ENCODE data around the gene GALNT3.
A peak's percentile ranks its signal among the peaks of the same experiment; 100 is the strongest.

GALNT3 gene

GRCh38 chr2:165793779-165794535, at the start of gene GALNT3:
GALNT3 (minus strand) TSS chr2:165794247; CDS start chr2:165770700, 23,547 bp downstream.
- DNase-seq = peak; percentile 12

DNA sequence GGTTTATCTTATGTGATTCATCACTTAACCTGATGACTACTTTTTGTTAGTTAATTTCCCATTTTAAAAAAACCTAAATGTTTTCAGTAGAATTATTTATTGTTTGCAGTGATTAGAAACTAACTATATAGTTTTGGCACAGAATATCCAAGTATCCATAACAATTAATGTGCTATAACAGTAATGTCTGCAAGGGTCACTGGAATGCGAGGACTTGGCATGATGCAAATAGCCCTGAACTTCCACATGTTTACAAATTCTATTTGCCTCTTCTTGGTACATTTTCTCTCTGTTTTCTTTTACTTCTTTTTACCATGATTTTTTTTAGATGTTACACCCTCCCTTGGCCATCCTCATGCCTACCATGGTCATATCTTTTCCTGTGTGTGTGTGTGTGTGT, 49.3 kb upstream of the GALNT3 start:
- DNase-seq = no peak

DNA sequence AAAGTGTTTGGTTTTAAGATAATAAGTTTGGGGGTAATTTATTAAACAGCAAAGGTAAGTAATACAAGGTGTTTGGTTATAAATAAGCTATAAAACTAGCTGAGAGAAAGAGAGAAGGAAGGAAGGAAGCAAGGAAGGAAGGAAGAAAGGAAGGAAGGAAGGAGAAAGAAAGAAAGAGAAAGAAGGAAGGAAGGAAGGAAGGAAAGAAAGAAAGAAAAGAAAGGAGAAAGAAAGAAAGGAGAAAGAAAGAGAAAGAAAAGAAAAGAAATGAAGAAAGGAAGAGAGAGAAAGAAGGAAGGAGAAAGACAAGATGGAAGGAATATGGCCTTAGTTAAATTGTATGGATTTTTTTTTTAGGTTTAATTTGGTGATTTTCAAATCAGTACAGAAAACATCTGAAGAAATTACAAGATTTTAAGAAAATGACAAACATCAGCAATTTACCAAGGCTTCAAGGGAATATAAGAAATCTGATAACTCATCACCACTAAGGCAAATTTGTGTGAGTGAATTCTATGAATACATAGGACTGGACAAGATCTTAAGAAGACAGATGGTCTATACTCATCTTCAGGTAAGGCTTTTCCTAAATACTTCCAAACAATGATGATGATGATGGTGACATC, 46.4 kb upstream of the GALNT3 start:
- DNase-seq = no peak

- DNase-seq = no peak
Measured at GRCh38 chr2:165839610-165840009, 45.6 kb upstream of the GALNT3 start.

DNA sequence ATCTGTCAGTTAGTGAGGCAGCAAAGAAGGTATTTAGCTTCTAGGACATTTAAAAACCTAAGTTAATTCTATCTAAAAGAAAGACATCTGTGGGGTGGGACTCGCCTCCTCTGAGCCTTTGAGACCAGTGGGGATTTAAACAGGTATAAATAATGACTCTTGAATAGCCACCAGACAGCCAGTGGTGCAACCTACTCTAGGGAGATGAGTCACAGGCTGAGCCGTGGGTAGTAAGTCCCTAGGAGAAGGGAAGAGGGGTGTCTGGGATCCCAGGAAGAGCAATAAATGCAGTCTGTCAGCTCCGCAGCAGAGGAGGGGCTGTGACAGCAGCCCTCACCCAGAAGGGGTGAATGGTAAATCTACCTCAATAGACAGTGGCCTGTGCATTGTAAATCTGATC, 43.1 kb upstream of the GALNT3 start:
- DNase-seq = no peak

- DNase-seq = no peak
Measured at GRCh38 chr2:165835363-165835762, 41.3 kb upstream of the GALNT3 start.

GRCh38 chr2:165833156-165833555, 39.1 kb upstream of the GALNT3 start:
- no peak for DNase-seq

- no peak for DNase-seq
Measured at GRCh38 chr2:165827921-165828276, 33.9 kb upstream of the GALNT3 start.

DNA sequence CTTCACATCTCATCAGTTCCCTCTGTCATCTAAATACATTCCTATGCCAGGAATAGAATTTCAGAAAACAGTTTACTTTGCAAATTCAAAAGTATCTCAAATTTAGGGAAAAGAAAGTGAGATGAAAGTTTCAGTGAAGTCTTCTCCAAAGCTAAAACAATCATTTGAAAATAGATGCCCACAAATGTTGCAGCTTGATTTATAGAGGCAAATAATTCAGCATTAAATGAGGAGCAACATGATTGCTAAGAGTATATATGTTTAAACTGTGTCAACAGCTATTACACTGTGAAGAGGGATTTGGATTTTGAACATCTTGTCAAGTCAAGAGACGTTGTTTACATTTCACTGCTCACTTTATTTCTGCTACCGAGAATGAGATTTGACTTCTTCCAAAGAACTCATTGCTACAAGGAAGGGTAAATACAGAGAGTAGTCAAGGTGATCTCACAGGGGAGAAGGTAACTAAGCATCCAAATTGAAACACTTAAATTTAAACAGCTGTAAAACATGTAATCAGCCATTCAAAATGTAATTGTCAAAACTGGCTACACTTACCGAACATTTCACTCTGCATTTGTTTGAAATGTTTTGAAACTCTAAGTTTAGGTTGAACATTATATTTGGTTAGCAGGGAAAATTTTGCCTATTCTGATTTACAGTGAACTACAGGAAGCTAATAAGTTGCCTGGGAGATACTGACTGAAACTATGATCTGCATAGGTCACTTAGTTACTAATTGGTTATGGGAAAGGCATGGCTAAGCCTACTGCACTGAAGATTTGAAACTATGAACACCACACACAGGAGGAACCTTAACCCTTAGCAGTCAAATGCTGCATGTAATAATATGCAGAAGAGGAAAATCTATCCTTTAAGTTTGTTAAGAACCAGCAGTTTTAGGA, 33.2 kb upstream of the GALNT3 start:
- DNase-seq = no peak

GRCh38 chr2:165825041-165825440, 31.0 kb upstream of the GALNT3 start:
- DNase-seq = no peak

DNA sequence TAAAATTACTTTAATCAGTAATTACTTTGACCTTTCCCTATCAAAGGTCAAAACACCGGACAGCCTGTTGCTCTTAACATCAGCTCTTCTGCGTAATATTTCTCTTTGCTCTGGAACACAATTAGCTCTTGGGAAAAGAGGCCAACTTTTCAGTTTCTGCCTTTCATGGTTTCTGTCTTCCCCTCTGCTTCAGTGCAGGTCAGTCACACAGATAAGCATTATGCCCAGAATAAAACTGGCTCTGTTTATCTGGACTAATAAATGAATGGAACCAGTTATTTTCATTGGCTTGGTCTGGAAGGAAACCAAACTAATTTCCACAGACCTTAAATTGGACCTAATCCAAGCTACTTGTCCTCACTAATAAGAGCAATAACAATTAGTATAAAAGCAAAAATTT, 26.2 kb upstream of the GALNT3 start:
- no peak for DNase-seq

- DNase-seq = no peak
Measured at GRCh38 chr2:165818920-165819319, 24.9 kb upstream of the GALNT3 start.

DNA sequence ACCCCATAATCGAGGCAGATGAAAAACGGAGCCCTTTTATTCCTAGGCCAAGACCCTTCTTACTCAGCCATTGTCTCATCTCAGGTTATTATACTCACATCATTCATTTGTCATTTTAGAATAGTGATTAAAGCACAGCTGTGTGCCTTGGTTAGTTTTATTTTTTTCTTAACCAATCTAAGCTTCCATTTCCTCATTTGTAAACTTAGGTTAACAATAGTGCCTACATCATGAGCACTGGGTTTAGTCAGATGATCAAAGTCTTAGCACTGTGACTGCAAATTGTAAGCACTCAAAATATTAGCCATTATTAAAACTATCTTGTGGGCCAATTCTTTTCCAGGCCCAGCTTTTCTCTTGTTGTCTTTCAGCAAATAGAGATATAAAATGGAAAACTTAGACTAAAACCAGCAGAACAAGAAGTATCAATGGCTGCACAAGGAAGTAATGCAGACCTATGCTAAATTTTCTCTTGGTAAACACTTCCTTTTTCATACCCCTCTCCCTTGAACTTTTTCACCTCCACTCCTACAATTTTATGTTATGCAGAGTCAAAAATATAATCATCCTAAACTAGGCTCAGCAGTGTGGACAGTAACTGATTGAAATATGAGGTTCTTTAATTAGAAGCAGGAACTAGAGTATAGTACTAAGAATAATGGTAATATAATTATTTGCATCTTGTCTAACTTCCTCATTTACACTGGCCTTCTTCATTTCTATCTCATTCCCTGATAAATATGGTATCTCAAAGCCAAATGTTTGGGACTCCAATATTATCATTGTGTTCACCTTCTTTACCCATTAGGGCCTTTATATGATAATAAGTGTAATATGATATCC, 21.5 kb upstream of the GALNT3 start:
- DNase-seq = no peak

GRCh38 chr2:165814473-165814872, 20.4 kb upstream of the GALNT3 start:
- DNase-seq = no peak

DNA sequence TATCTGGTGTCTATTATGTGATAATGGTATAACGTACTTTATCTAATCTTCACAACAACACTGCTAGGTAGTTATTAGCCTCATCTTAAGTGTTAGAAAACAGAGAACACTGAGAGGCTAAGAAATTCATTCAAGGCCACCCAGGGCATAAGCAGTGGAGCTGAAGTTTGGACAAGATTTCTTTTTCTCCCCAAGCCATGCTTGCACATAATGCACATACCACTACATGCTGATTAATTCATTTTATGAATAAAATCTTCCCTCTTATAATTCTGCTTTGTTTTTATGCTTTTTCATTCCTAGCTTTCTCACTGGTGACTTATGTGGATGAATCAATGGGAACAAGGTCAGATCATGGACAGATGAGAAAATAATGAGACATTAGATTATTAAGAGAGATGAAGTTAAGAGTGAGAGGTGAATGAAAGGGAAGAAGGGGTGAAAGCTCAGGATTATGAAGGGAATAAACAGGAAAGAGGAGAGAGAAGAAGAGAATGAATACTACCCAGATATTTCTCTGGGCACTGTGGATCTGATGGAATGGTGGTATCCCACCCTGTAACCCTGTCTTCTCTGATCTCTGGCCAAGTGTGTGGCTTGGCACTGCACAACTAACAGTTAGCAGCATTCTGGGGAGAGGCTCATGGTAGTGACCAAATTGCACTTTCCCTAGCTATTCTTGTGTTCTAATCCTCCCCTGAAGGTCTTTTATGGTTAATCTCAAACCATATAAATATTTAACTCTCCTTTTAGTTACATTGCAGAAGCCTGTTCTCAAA, 17.7 kb upstream of the GALNT3 start:
- no peak for DNase-seq

DNA sequence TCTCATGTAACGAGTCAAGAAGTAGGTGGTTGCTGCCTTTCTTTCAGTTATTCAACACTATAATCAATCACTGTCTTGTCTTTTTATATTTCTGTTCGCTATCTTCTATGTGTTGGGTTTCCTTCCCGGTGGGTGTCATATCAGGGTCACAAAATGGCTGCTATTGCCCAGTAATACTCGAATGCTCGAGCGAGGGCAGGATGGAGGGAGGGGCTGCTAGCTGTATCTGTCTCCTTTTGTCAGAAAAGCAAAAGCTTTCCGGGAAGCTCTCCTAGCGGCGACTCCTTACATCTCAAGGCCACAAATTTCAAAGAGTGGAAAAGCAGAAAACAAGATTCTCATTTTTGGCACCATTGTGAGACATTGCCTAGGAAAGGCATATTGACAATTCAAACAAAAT, 16.4 kb upstream of the GALNT3 start:
- DNase-seq = no peak

DNA sequence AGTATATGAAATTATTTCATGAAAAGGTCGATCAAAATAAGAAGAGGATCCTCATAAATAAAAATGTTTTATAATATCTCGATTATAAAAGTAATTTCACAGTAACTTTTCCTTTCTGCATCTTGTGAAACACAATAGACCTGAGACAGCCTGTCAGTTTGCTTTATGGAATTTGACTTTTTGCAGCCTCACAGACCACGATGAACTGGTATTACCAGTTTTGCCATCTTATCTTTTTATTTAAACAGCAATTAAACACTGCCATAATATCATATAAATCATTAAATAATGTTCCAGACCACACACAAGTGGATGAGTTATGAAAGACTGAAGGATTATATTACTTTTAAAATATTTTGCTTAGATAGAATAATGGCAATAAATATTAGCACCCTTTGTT, 10.7 kb upstream of the GALNT3 start:
- no peak for DNase-seq

DNA sequence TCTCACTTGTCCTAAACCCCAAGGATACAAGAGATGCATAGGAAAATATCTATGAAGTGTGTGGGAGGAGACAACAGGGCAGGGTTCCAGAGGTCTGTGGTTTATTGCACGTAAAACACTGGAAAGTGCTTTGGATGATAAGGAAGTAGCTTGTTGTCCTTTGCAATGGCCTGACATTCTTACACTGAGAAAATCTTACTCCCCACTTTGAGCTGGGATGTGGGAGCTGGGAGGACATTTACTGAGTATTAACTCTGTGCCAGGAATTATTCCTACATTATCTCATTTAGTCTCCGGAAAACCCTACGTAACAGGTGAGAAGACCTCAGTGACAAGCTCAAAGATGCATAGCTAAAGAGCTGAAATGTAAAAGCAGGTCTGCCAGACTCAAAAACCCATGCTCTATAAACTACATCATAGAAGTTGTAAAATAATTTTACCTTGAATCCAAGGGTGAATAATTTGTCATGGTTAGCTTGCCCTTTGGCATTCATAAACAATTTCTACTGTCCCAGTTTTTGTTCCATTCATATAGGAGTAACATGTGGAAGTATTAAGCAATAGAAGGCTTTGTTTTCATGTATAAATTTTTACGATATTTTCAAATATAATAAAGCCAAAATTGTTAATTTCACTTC, 9.2 kb upstream of the GALNT3 start:
- no peak for DNase-seq

- no peak for DNase-seq
Measured at GRCh38 chr2:165801176-165801575, 7.1 kb upstream of the GALNT3 start.

- no peak for DNase-seq
Measured at GRCh38 chr2:165796819-165797530, 2.9 kb upstream of the GALNT3 start.

- no peak for DNase-seq
Measured at GRCh38 chr2:165796129-165796528, 2.1 kb upstream of the GALNT3 start.

Measured in activated CD4-positive, alpha-beta T cell treated with anti-CD3 and anti-CD28 coated beads, Interleukin-2, amount 50 U/mL, for 16 hours (primary cell).